Osteoblast (primary cell): ENCODE data around the gene PCDHGA8. TPM values are rescaled to one million over a fixed set of nuclear protein-coding genes. Genes with fewer than 3 reads are reported as not detected.

Experiments
- DNase-seq: peaks from one replicate; pipeline ENCODE4 v3.0.0; 2011; ENCODE audit warnings: low spot score, mixed read lengths; ENCODE audit not compliant: insufficient read length; ENCODE audit errors: missing footprints
- H2AFZ ChIP-seq: 2 replicates; pipeline ENCODE4 v1.6.0; 2011; ENCODE audit warnings: mild to moderate bottlenecking, low read length
- H3K27ac ChIP-seq: 2 replicates; pipeline ENCODE4 v1.5.1; 2011; ENCODE audit warnings: mild to moderate bottlenecking, low read depth, low read length, moderate library complexity
- H3K27me3 ChIP-seq: 2 replicates; pipeline ENCODE4 v1.6.0; 2012; ENCODE audit warnings: mild to moderate bottlenecking, control low read depth, inconsistent platforms, low read length, moderate library complexity; ENCODE audit not compliant: insufficient read depth
- H3K36me3 ChIP-seq: 2 replicates; pipeline ENCODE4 v1.5.1; 2011; ENCODE audit warnings: mild to moderate bottlenecking, low read length, control low read depth, moderate library complexity; ENCODE audit not compliant: insufficient read depth
- H3K4me1 ChIP-seq: 2 replicates; pipeline ENCODE4 v1.5.1; 2011; ENCODE audit warnings: mild to moderate bottlenecking, low read length, control low read depth, moderate library complexity; ENCODE audit not compliant: insufficient read depth
- H3K4me2 ChIP-seq: 2 replicates; pipeline ENCODE4 v1.6.0; 2011; ENCODE audit warnings: mild to moderate bottlenecking, low read length; ENCODE audit not compliant: insufficient read depth
- H3K4me3 ChIP-seq: fragments of 200-600 bp; sonication (generic); 3 replicates; pipeline ENCODE4 v1.5.1; 2012; ENCODE audit warnings: mild to moderate bottlenecking, low read length, inconsistent platforms; ENCODE audit not compliant: insufficient read depth
- H3K79me2 ChIP-seq: 2 replicates; pipeline ENCODE4 v1.6.0; 2012; ENCODE audit warnings: mild to moderate bottlenecking, low read length, control low read depth, inconsistent platforms; ENCODE audit not compliant: insufficient read depth
- H3K9me3 ChIP-seq: 2 replicates; pipeline ENCODE4 v1.5.1; 2011; ENCODE audit warnings: low read depth, low read length, control low read depth
- H4K20me1 ChIP-seq: 2 replicates; pipeline ENCODE4 v1.6.0; 2012; ENCODE audit warnings: mild to moderate bottlenecking, low read length, control low read depth; ENCODE audit not compliant: insufficient read depth
- CTCF ChIP-seq: IDR thresholded peaks from 2 replicates; pipeline ENCODE4 v1.5.1; 2011; ENCODE audit warnings: mild to moderate bottlenecking, low read depth, low read length, moderate library complexity; ENCODE audit errors: extremely low read depth
- total RNA-seq: library from RNA; depleted of rRNA; stranded (reverse); fragments of >200 nt; gene quantifications from 2 replicates; pipeline ENCODE4 v1.2.3, GENCODE V29; 2012

Gene PCDHGA8
- total RNA-seq, 1 donor = 3.6 TPM

- DNase-seq = peak; percentile 87
- Histone ChIP-seq H3K36me3 (no peaks in the 10 kb centered on the region), H2AFZ (peak within 1 kb of the TSS; percentile 70), H3K27ac (no peak within 1 kb of the TSS), H3K9me3 (peaks cover 17% of the 10 kb centered on the region), H4K20me1 (no peaks in the 10 kb centered on the region), H3K27me3 (peaks cover 41% of the 10 kb centered on the region), H3K79me2 (no peaks in the 10 kb centered on the region), H3K4me3 (peak within 1 kb of the TSS; percentile 67), H3K4me1 (no peaks in the 10 kb centered on the region), H3K4me2 (peak within 1 kb of the TSS; percentile 78)
- peak; percentile 60 for TF ChIP-seq CTCF
Observed at GRCh38 chr5:141369994-141370848, 22.2 kb upstream of the PCDHGA8 start, which contains the start of gene PCDHGB3. Gene PCDHGB3 (plus strand): TSS chr5:141370242. CDS start chr5:141370395, 153 bp downstream.

- no peak for TF ChIP-seq CTCF
- H3K36me3 ChIP-seq = no peaks in the 10 kb centered on the region
- H3K27me3 ChIP-seq = peaks cover 25% of the 10 kb centered on the region
- H3K27ac ChIP-seq = no peak overlapping the region
- H3K4me2 ChIP-seq = no peak overlapping the region
- no peak for DNase-seq
- H4K20me1 ChIP-seq = no peaks in the 10 kb centered on the region
- H3K4me1 ChIP-seq = no peaks in the 10 kb centered on the region
- H3K4me3 ChIP-seq = no peak overlapping the region
- no peak overlapping the region for H2AFZ ChIP-seq
- peaks cover 8% of the 10 kb centered on the region for H3K9me3 ChIP-seq
- H3K79me2 ChIP-seq = no peaks in the 10 kb centered on the region
Observed at GRCh38 chr5:141371572-141372475, 20.6 kb upstream of the PCDHGA8 start.

- H3K27ac ChIP-seq = no peak within 1 kb of the TSS
- peak within 1 kb of the TSS; percentile 68 for H3K4me3 ChIP-seq
- H3K36me3 ChIP-seq = no peaks in the 10 kb centered on the region
- H3K27me3 ChIP-seq = peaks cover 16% of the 10 kb centered on the region
- H2AFZ ChIP-seq = peak within 1 kb of the TSS; percentile 55
- DNase-seq = peak; percentile 84
- no peaks in the 10 kb centered on the region for H4K20me1 ChIP-seq
- H3K4me2 ChIP-seq = peak within 1 kb of the TSS; percentile 21
- no peaks in the 10 kb centered on the region for H3K4me1 ChIP-seq
- H3K79me2 ChIP-seq = no peaks in the 10 kb centered on the region
- peak; percentile 61 for TF ChIP-seq CTCF
- peaks cover 8% of the 10 kb centered on the region for H3K9me3 ChIP-seq
Observed at GRCh38 chr5:141373673-141374317, 18.6 kb upstream of the PCDHGA8 start, which contains the start of gene PCDHGA6. Gene PCDHGA6 (plus strand): TSS chr5:141373891. CDS start chr5:141374084, 193 bp downstream.
